LoVo (cell line): ENCODE data around the gene SYNPO2L.
"Not testable (repeated sequence)": the region's sequence is repeated elsewhere in the genome, so short reads cannot be mapped to it uniquely, and the experiment has no call there.

Experiments used
- DNase-seq: peaks from one replicate; pipeline ENCODE4 v3.0.0-alpha.2; 2016; ENCODE audit warnings: low spot score

SYNPO2L gene, protein sequence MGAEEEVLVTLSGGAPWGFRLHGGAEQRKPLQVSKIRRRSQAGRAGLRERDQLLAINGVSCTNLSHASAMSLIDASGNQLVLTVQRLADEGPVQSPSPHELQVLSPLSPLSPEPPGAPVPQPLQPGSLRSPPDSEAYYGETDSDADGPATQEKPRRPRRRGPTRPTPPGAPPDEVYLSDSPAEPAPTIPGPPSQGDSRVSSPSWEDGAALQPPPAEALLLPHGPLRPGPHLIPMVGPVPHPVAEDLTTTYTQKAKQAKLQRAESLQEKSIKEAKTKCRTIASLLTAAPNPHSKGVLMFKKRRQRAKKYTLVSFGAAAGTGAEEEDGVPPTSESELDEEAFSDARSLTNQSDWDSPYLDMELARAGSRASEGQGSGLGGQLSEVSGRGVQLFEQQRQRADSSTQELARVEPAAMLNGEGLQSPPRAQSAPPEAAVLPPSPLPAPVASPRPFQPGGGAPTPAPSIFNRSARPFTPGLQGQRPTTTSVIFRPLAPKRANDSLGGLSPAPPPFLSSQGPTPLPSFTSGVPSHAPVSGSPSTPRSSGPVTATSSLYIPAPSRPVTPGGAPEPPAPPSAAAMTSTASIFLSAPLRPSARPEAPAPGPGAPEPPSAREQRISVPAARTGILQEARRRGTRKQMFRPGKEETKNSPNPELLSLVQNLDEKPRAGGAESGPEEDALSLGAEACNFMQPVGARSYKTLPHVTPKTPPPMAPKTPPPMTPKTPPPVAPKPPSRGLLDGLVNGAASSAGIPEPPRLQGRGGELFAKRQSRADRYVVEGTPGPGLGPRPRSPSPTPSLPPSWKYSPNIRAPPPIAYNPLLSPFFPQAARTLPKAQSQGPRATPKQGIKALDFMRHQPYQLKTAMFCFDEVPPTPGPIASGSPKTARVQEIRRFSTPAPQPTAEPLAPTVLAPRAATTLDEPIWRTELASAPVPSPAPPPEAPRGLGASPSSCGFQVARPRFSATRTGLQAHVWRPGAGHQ

DNA sequence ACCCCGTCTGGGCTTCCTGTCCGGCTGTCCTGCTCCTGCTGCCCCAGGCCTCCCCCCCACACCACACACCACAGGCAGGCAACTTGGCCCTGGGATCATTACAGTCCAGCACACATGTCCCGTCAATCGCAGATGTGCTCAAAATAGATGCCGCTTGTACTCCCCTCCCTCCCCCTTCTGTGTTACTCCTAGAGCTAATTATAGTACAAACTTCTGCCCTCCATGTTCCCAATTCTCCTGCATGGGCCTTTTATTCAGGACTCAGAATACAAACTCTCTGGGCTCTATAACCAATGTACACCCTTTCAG, at the start of gene SYNPO2L:
Gene SYNPO2L, minus strand, starts transcription at position 40 of the 309 bp plus-strand sequence. CDS start 107 bp downstream, outside the sequence.
- no peak for DNase-seq

DNA sequence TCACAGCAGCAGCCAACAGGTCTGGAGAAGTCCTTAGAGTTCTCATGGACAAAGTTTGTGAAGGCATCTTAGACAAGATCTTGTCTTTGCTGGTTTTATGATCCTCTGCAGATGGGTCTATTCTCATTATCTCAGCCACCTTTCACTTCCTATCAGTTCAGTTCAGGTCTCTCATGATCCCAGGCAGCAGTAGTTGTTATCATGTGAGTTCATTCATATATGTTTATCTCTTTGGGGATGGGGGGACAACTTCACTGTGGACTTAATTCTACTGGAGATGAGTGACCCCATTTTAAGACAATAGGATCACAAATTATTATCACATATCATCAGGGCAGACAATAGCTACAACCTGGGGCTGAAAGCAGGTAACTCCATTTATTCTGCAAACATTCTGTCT, 48.1 kb upstream of the SYNPO2L start:
- DNase-seq, result not testable (repeated sequence)

DNA sequence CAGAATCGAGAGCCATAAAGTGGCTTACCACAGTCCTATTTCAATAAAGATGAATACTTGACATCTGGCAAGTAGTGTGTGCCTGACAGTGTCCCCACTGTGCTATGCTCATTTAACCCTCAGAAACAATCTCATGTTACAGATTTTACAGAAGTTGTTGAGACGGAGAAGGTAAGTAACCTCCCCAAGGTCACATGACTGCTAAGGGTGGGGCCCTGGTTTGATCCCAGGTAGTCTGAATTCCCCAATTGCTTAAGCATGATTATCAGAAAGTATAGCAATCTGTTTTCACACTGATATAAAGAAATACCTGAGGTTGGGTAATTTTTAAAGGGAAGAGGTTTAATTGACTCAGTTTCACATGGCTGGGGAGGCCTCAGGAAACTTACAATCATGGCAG, 43.0 kb upstream of the SYNPO2L start:
- not testable (repeated sequence) for DNase-seq

DNA sequence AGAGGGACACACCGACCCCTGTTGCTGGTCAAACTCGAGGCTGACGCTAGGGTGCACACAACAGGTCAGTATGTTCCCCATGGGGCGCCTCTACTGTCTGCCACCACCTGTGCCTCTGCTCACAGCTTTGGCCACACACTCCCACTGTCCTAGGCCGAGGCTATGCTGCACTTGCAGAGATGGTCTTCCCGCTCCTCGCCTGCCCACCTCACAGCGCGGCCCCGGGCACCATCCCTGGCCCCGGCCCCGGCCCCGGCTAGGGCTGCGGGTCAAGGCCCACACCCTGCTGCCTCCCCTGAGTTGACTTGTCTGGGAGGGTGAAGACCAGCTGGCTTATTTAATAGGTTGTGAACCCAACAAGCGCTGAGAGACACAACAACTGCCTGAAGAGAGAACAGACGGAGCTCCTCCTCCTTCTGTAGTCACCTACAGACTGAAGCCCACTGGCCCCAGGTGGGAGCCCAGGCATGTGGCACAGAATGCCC, 41.9 kb upstream of the SYNPO2L start, which contains the start of gene AGAP5:
Gene AGAP5, minus strand, starts transcription at position 435 of the 485 bp plus-strand sequence. Its CDS starts 354 bp downstream, at position 81.
- DNase-seq, result not testable (repeated sequence)

DNA sequence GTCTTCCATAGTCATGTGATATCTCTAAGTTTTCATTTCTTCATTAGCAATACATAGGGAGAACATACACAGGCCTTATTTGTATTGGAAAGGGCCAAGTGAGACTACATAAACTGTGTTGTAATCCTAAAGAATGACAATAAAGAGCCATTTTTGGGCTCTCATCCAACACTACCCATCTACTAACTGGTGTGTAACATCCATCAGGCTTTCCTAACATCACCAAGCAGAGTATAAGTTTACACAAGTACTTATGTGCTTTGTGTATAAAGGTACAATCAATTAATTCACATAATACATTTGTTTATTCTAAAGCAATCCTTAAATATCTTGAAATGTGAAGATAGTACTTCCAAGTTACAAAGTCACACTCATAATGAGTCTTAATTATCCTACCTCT, 39.5 kb upstream of the SYNPO2L start:
- not testable (repeated sequence) for DNase-seq

DNA sequence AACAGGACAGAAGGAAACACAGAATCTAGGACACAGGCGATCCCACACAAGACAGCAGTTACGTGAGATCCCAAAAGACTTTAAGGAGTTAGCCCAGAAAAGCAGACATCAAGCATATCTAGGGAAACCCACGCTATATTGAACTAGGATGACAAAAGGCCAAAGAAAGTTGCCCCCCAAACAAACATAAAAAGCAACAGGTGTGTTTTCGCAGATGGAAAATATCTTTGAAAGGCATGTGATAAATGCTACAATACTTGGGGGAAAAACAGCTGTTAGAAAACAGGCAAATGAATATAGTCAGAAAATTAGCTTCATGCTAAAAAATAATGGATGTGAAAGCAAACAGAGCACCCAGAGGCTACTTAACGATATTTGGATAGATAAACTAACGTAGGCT, 34.9 kb upstream of the SYNPO2L start:
- DNase-seq, result not testable (repeated sequence)

DNA sequence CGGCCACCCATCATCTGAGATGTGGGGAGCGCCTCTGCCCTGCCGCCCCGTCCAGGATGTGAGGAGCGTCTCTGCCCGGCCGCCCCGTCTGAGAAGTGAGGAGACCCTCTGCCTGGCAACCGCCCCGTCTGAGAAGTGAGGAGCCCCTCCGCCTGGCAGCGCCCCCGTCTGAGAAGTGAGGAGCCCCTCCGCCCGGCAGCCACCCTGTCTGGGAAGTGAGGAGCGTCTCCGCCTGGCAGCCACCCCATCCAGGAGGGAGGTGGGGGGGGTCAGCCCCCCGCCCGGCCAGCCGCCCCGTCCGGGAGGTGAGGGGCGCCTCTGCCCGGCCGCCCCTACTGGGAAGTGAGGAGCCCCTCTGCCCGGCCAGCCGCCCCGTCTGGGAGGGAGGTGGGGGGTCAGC, 33.8 kb upstream of the SYNPO2L start:
- DNase-seq, result not testable (repeated sequence)

DNA sequence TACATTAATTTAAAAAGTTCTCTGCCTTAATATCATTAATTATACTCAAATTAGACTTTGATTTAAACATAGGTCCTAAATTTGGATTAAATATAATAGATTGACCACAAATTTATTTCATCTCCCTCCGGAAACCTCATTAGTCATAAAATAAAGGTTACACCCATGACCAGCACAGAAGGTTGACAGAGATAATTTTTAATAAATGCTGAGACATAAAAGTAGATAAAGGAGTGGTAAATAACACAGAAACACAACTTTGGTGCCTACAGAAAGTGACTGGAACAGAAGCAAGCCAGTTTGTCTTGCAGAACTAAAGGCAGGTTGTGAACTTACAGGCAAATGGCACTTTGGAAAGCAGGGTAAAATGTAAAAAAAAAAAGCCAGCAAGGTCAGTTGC, 31.8 kb upstream of the SYNPO2L start:
- not testable (repeated sequence) for DNase-seq

DNA sequence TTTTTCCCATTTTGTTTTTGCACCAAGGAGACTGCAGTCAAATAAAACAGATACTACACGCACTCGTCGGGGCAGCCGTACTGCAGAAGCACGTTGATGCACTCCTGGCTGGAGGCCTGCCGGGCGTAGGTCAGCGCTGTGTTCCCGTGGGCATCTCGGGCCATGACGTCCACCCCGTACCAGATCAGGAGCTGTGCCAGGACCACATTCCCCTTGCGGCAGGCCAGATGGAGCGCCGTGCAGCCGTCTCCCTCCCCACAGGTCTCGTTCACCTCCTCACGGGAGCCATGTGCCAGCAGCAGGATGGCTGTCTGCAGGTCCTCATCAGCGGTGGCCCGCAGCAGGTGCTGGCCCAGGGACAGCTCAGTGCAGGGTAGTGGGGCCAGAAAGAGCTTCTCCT, 18.7 kb upstream of the SYNPO2L start:
- not testable (repeated sequence) for DNase-seq

DNA sequence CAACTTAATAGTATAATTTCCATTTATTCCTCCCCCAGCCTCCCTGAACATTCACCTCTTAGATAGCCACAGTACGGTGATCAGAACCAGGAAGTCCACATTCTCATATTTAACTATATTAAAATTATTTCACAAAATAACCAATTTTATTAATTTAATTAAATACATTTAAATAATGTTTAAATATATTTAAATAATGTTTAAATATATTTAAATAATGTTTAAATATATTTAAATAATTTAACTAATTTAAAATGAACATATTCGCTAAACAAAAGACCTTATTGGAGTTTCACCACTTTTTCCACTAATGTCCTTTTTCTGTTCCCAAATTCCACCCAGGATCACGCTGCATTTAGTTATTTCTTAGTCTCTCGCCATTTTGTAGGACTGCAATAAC, 12.5 kb upstream of the SYNPO2L start:
- DNase-seq, result not testable (repeated sequence)

DNA sequence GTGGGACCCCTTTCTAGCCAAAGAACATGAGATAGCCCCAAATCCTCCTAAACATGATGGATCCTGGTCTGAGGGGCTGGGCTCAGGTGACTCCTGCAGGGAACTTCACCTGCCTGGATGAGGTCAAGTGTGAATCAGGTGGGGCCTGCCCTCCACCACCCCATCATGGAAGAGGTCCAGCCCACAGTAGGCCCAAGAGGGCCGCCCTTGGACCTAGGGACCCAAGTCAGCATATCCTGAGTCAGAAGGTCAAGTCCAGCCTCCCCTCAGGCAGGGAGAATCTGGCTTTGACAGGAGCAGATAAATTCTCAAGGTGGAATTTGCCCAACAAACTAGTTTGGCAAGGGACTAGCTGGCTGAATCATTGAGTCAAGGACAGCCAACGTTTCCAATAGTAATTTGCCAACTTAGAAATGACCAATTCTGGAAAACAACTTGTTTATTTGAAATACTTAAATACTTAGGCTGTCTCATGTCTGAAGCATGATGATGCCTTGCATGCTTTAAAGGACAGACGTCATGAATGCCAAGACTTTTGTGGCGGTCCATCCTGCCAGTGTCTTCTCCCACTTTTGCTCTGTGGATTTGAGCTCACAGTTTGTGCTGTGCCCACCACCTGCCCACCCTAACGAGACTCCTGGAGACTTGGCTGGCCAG, 10.5 kb upstream of the SYNPO2L start:
- not testable (repeated sequence) for DNase-seq

DNA sequence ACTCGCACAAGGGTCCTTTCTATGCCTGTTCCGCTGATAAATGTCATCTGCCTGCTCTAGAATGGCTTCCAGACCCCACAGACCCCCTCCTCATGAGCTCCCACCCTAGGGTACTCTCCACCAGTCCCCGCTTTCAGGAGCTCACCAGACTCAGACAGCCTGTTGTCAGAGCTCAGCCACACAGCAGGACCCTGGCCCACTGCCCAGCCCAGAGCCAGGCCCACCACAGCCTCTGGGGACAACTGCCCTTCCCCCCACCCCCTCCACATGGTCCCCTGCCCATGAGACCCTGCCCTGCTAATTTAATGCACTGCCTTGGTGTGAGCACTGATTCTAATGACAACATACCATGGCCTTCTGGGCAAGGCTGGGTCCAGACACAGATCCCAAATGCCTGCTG, 9.8 kb upstream of the SYNPO2L start:
- DNase-seq, result not testable (repeated sequence)

DNA sequence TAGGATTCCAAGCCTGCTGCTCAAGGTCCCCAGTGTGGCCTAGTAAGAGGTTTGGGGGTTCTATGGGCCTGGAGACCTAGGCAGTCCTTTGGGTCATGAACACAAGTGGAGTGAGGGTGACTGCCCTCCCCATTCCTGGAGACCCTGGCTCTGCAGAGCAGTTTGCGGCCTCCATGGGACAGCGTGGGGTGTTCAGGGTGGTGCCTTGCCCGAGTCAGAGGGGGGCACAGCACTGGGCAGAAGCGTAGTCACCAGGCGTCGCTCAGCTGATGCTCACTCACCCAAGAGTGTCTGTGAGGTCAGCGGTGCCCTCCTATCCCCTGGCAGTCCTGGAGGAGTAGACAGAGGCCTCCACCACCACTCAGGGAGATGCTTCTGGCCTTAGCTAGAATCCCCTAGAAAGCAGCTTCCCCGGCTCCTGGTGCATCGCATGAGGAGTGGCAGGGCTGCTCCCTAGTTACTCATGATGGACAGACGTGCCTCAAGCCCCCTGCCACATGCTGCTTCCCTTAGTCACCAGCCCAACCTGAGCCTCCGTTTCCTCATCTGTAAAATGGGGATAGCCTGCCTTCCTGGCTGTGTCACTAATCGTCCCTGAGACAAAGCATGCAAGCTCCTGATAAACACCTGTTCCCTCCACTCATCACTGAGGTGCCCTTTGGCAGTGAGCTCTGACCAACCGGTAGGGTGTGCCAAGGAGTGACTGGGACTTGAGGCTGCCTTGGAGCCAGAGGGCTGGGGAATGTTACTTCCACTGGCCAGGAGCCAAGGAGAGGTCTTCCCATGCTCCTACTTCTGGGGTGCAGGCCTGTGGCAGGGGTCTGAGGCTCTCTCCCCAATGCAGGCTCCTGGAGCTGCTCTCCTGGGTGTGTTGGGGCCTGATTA, 8.6 kb upstream of the SYNPO2L start:
- DNase-seq, result not testable (repeated sequence)

DNA sequence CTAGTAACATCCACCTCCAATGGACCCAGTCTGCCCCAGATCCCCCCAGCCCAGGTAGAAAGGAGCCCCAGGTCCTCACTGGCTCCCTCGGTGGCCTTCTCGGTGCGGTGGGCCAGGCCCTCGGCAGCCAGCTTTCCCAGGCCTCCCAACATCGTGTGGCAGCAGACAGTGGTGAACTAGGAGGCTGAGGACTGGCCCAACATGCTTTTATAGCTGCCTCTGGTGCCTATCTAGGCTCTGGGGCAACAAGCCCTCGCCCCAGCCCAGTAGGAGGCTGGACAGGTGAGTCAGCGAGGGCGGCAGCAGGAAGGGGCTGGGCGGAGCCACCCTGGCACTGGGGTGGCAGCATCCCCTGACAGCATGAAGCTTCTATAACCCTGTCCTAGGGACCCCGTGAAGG, 7.8 kb upstream of the SYNPO2L start:
- not testable (repeated sequence) for DNase-seq

DNA sequence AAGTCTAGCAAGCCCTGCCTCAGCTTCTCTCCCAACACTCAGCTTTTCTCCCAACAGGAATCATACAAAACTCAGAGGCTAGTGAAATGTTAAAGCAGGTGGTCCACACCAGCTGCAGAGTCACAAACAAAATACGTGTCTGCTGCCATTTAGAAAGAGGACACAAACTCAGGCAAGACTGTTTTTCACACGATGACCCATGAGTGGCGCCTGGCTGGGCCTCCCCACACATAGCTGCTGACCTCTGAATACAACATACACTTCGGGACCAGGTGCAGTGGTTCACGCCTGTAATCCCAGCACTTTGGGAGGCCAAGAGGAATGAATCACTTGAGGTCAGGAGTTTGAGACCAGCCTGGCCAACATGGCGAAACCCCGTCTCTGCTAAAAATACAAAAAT, 6.9 kb upstream of the SYNPO2L start:
- DNase-seq, result not testable (repeated sequence)

DNA sequence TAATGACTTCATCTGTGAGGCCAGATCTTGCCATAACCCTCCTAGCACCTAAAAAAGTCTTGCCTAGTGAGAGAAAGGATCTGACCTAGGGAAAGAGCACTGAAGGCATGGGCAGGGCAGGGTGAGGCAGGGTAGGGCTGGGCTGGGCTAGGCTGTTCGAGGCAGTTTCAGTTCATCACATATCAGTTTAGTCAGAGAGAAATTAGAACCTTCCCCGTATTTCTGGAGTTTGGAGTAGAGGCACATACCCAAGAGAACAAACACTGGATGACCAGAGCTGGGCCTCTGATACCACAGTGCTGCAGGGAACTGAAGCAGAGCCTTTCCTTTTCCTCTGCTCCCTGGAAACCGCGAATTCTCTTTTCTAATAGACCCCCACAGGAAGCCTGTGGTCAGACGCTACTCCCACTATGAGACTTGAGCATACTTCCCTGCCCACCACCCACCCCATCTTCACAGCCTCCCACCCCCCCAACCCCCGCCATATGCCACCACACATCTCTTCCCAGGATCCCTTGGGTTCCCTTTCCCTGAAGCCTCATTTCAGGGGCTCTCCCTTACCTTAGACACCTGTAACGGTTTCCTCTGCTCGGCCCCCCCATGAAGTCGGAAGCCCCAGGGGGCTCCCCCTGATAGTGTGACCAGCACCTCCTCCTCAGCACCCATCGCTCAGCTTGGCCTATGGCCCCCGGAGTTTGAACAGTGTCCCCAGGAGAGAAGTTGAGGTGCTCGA, 406 bp downstream of the SYNPO2L start:
- no peak for DNase-seq

DNA sequence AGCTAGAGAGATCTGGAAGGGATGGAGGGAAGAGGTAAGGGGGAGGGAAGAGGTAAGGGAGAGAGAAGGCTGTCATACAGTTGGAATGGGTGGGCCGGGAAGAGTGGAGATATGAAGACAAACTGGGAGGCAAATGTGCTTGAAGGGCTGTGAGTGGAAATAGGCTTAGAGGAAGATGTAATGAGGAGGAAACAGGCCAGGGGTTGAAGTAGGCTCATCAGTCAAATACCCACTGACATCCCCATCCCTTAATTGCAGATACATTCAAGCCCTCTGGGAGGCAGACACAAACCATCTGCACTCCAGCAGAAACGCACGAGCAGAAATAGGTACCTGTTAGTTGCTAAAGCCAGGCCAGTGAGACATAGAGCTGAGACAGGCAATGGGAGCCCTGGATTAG, 2.1 kb downstream of the SYNPO2L start:
- DNase-seq, result no peak

DNA sequence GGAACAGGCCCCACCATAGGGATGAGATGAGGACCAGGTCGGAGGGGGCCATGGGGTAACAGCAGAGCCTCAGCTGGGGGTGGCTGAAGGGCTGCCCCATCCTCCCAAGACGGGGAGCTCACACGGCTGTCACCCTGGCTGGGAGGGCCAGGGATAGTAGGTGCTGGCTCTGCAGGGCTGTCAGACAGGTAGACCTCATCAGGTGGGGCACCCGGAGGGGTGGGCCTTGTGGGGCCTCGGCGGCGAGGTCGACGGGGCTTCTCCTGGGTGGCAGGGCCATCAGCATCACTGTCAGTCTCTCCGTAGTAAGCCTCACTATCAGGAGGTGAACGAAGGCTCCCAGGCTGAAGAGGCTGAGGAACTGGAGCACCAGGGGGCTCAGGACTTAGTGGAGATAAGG, 2.6 kb downstream of the SYNPO2L start:
- DNase-seq, result no peak

DNA sequence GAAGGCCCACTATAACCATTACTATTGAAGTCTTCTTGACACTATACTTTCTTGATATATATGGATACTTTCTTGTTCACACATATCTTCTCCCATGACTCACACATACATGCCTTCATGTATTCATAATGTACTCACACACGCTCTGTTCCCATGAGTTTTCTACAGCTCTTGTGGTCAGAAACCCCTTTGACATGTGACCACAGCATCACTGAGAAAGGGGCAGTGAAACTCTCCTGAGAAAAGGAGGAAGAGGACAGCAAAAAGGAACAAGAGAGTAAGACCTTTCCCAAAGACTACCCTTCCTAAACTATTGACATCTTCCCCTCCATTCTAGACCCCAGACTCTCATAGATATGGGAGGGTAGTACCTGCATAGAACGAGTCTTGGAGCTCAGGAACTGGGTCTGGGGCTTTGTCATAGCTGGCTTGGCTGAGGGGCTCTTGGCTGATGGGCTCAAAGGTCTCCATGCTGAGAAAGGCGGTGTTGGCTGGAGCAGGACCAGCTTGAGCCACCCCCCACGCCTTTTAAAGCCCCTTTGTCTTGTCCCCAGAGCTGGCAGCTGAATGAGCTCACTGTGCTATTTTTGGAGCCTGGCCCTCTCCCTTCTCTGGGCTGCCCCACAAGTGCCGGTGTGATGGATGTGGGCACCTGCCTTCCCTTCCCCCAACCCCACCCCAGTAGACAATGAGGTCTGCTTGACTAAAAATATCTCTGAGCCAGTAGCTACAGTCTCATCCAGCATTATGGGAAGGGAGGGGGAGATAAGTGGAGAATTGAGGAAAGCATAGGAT, 5.1 kb downstream of the SYNPO2L start:
- no peak for DNase-seq
